Hematopoietic multipotent progenitor cell treated with erythropoietin and hydrocortisone succinate and interleukin-3 and kit ligand, for 17 days (in vitro differentiated cells): ENCODE measurements around the gene ATAD3C.
"Not testable (repeated sequence)": the region's sequence is repeated elsewhere in the genome, so short reads cannot be mapped to it uniquely, and the experiment has no call there.

ENCODE experiments used
- DNase-seq: peaks from one replicate; pipeline ENCODE4 v3.0.0-alpha.2; 2015; ENCODE audit warnings: low spot score

The ATAD3C gene

GRCh38 chr1:1451696-1452364 lies 2.3 kb downstream of the ATAD3C start:
- DNase-seq, result no peak

GRCh38 chr1:1452365-1452739 lies 2.9 kb downstream of the ATAD3C start:
- not testable (repeated sequence) for DNase-seq

- DNase-seq, result no peak
Observed at GRCh38 chr1:1452882-1453281, 3.4 kb downstream of the ATAD3C start.

- DNase-seq, result not testable (repeated sequence)
Observed at GRCh38 chr1:1454286-1455056, 5.0 kb downstream of the ATAD3C start.

- DNase-seq, result no peak
Observed at GRCh38 chr1:1455366-1455884, 5.9 kb downstream of the ATAD3C start.

GRCh38 chr1:1455934-1456333 lies 6.4 kb downstream of the ATAD3C start:
- not testable (repeated sequence) for DNase-seq

- DNase-seq, result not testable (repeated sequence)
Observed at GRCh38 chr1:1456683-1457255, 7.3 kb downstream of the ATAD3C start.

- DNase-seq, result not testable (repeated sequence)
Observed at GRCh38 chr1:1459156-1459555, 9.7 kb downstream of the ATAD3C start.

- not testable (repeated sequence) for DNase-seq
Observed at GRCh38 chr1:1459711-1460110, 10.2 kb downstream of the ATAD3C start.

- DNase-seq, result no peak
Observed at GRCh38 chr1:1460540-1461130, 11.1 kb downstream of the ATAD3C start.

- DNase-seq, result no peak
Observed at GRCh38 chr1:1461721-1462317, 12.3 kb downstream of the ATAD3C start.

GRCh38 chr1:1462318-1462966 lies 13.0 kb downstream of the ATAD3C start:
- DNase-seq, result no peak

GRCh38 chr1:1463312-1463711 lies 13.8 kb downstream of the ATAD3C start:
- no peak for DNase-seq

- not testable (repeated sequence) for DNase-seq
Observed at GRCh38 chr1:1468196-1468985, 18.9 kb downstream of the ATAD3C start.

GRCh38 chr1:1470626-1471388 lies 21.3 kb downstream of the ATAD3C start:
- peak; percentile 39 for DNase-seq

GRCh38 chr1:1471389-1472052 lies 22.0 kb downstream of the ATAD3C start, which contains the start of gene ATAD3B:
ATAD3B (plus strand) TSS chr1:1471765; CDS start chr1:1471885, 120 bp downstream.
- peak; percentile 79 for DNase-seq

GRCh38 chr1:1472053-1472876 lies 22.8 kb downstream of the ATAD3C start:
- DNase-seq, result not testable (repeated sequence)

- DNase-seq, result not testable (repeated sequence)
Observed at GRCh38 chr1:1476011-1476410, 26.5 kb downstream of the ATAD3C start.
